SK-N-SH (cell line): Measurements from ENCODE around the gene ABCD1. TPM values are rescaled to one million over a fixed set of nuclear protein-coding genes. Genes with fewer than 3 reads are reported as not detected.

Source experiments
- CTCF ChIA-PET: fragments of 300-600, 350-600 bp; formaldehyde crosslinking; extraction: SDS; loops from one replicate; lab custom pipeline; 2021; lab: Yijun Ruan, JAX
- POLR2A ChIA-PET: fragments of 350-600 bp; sonication (Branson Sonifier 250); formaldehyde crosslinking; extraction: SDS; loops from one replicate; lab custom pipeline; 2020; ENCODE audit warnings: antibody characterized with exemption, inconsistent platforms; lab: Yijun Ruan, JAX
- DNase-seq: peaks from one replicate; pipeline ENCODE4 v3.0.0; 2012
- H2AFZ ChIP-seq: fragments of 200-600 bp; sonication (generic); 2 replicates; pipeline ENCODE4 v1.8.1; 2016; ENCODE audit warnings: antibody characterized with exemption, mild to moderate bottlenecking, low read depth
- H3F3A ChIP-seq: fragments of 200-600 bp; sonication (generic); replicated peaks from 2 replicates; pipeline ENCODE3; 2016; ENCODE audit warnings: antibody characterized with exemption, mild to moderate bottlenecking; ENCODE audit not compliant: insufficient read depth
- H3K27ac ChIP-seq, 2 experiments: fragments of 200-500 bp in 1 of 2; fragments of 200-600 bp in 1 of 2; sonication (Bioruptor generic) in 1 of 2; sonication (generic), shearing (Covaris generic) in 1 of 2; 2 replicates each; pipeline versions ENCODE4 v1.5.1 to v1.6.1; 2014 to 2016; ENCODE audit warnings: low read depth in 2 of 2, inconsistent platforms in 1 of 2, low read length in 1 of 2, mild to moderate bottlenecking in 1 of 2, mixed read lengths in 1 of 2
- H3K27me3 ChIP-seq: fragments of 200-600 bp; sonication (generic), shearing (Covaris generic); 2 replicates; pipeline ENCODE4 v1.6.1; 2016; ENCODE audit warnings: mixed run types; ENCODE audit not compliant: insufficient read depth
- H3K36me3 ChIP-seq, 2 experiments: fragments of 200-500 bp in 1 of 2; fragments of 200-600 bp in 1 of 2; sonication (Bioruptor generic) in 1 of 2; sonication (generic) in 1 of 2; replicated peaks in 1 of 2; 2 replicates each; pipeline versions ENCODE3 to v1.5.1; 2014 to 2016; ENCODE audit warnings: low read length in 1 of 2, mild to moderate bottlenecking in 1 of 2; ENCODE audit not compliant: insufficient read depth in 2 of 2, control insufficient read depth in 1 of 2
- H3K4me1 ChIP-seq, 2 experiments: fragments of 200-500 bp in 1 of 2; fragments of 200-600 bp in 1 of 2; sonication (Bioruptor generic) in 1 of 2; sonication (generic), shearing (Covaris generic) in 1 of 2; 2 replicates each; pipeline versions ENCODE4 v1.5.1 to v1.6.1; 2014 to 2016; ENCODE audit warnings: low read depth in 1 of 2, low read length in 1 of 2, mixed run types in 1 of 2; ENCODE audit not compliant: insufficient read depth in 2 of 2, control insufficient read depth in 1 of 2
- H3K4me2 ChIP-seq: fragments of 200-600 bp; sonication (generic), shearing (Covaris generic); 2 replicates; pipeline ENCODE4 v1.6.1; 2017; ENCODE audit warnings: mixed run types
- H3K4me3 ChIP-seq, 2 experiments: fragments of 200-500 bp in 1 of 2; fragments of 200-600 bp in 1 of 2; sonication (Bioruptor generic) in 1 of 2; sonication (generic), shearing (Covaris generic) in 1 of 2; 2 replicates each; pipeline versions ENCODE4 v1.5.1 to v1.8.1; 2014 to 2016; ENCODE audit warnings: low read depth in 2 of 2, inconsistent platforms in 1 of 2, low read length in 1 of 2, mild to moderate bottlenecking in 1 of 2, mixed read lengths in 1 of 2, moderate library complexity in 1 of 2
- H3K79me2 ChIP-seq: fragments of 200-600 bp; sonication (generic); 2 replicates; pipeline ENCODE4 v1.8.1; 2017; ENCODE audit warnings: mild to moderate bottlenecking; ENCODE audit not compliant: insufficient read depth
- H3K9ac ChIP-seq: fragments of 200-600 bp; sonication (generic); 2 replicates; pipeline ENCODE4 v1.6.1; 2017; ENCODE audit warnings: mixed run types
- H3K9me2 ChIP-seq: fragments of 200-600 bp; sonication (generic); 2 replicates; pipeline ENCODE4 v1.6.1; 2017; ENCODE audit warnings: mixed run types
- H3K9me3 ChIP-seq: fragments of 200-600 bp; sonication (generic); 2 replicates; pipeline ENCODE4 v1.6.1; 2017; ENCODE audit warnings: mixed run types, mild to moderate bottlenecking, moderate library complexity
- H4K20me1 ChIP-seq: fragments of 200-600 bp; sonication (generic); 2 replicates; pipeline ENCODE4 v1.6.1; 2017; ENCODE audit warnings: mild to moderate bottlenecking, mixed run types; ENCODE audit not compliant: insufficient read depth
- ELF1 ChIP-seq: IDR thresholded peaks from 2 replicates; pipeline ENCODE4 v1.4.0; 2012
- EZH2phosphoT487 ChIP-seq: fragments of 200-600 bp; sonication (generic); IDR thresholded peaks from 2 replicates; pipeline ENCODE4 v1.6.1; 2017; ENCODE audit warnings: low read depth, mixed run types, mild to moderate bottlenecking, antibody characterized with exemption, moderate library complexity, borderline replicate concordance
- FOSL2 ChIP-seq: IDR thresholded peaks from 2 replicates; pipeline ENCODE4 v1.4.0; 2012; ENCODE audit warnings: low read depth, mild to moderate bottlenecking, moderate library complexity, borderline replicate concordance
- IRF3 ChIP-seq: fragments of 150-350 bp; IDR thresholded peaks from 2 replicates; pipeline ENCODE4 v1.6.1; 2016; ENCODE audit warnings: mild to moderate bottlenecking, low read depth, low read length
- MXI1 ChIP-seq: IDR thresholded peaks from 2 replicates; pipeline ENCODE4 v1.6.1; 2012; ENCODE audit warnings: mild to moderate bottlenecking, low read depth, low read length, improper control_type of control experiment
- NRF1 ChIP-seq: IDR thresholded peaks from 2 replicates; pipeline ENCODE4 v1.6.1; 2012; ENCODE audit warnings: low read depth, mild to moderate bottlenecking, low read length
- PBX3 ChIP-seq: IDR thresholded peaks from 2 replicates; pipeline ENCODE4; 2012
- RFX5 ChIP-seq: IDR thresholded peaks from 2 replicates; pipeline ENCODE4 v1.6.1; 2012; ENCODE audit warnings: mild to moderate bottlenecking, improper control_type of control experiment, low read length
- RXRA ChIP-seq: IDR thresholded peaks from 2 replicates; pipeline ENCODE4 v1.4.0; 2012; ENCODE audit warnings: low read depth, mild to moderate bottlenecking, borderline replicate concordance
- SIN3A ChIP-seq: IDR thresholded peaks from 2 replicates; pipeline ENCODE4 v1.6.1; 2012; ENCODE audit warnings: low read depth, mild to moderate bottlenecking, low read length, moderate library complexity, borderline replicate concordance
- SMC3 ChIP-seq: IDR thresholded peaks from 2 replicates; pipeline ENCODE4 v1.6.1; 2012; ENCODE audit warnings: low read depth, low read length, improper control_type of control experiment
- YY1 ChIP-seq: IDR thresholded peaks from 2 replicates; pipeline ENCODE4 v1.4.0; 2012; ENCODE audit warnings: low read depth, mild to moderate bottlenecking
- WGBS: methylation state at CpG from one replicate; pipeline ENCODE4 v1.1.6; 2017; ENCODE audit warnings: low lambda C conversion rate; 5-methylcytosine and 5-hydroxymethylcytosine counted together
- polyA plus RNA-seq, 3 experiments: library from polyadenylated mRNA; depleted of rRNA; stranded (reverse); fragments of >200 nt; gene quantifications; 2 replicates each; pipeline ENCODE4 v1.2.3, GENCODE V29; 2012
- TF ChIP-seq, protein P1 (sequence below): fragments of 200-600 bp; sonication (generic); IDR thresholded peaks from 2 replicates; pipeline ENCODE4 v1.6.1; 2017; ENCODE audit warnings: antibody characterized with exemption, mild to moderate bottlenecking, moderate library complexity

ABCD1 gene
- polyA plus RNA-seq, 1 of the 3 experiments (the other 2 are of a cell fraction): 7.9 TPM

- POLR2A ChIA-PET: no interaction called here
- no peak overlapping the region for H3K4me3 ChIP-seq
- no peaks in the 10 kb centered on the region; the same call in 1 of the 2 replicates for H3K27me3 ChIP-seq
- H3K36me3 ChIP-seq: peaks cover 13 to 33% of the 10 kb centered on the region in 2 experiments
- H2AFZ ChIP-seq: no peak overlapping the region
- 64% methylated on average over 9 of the region's 9 CpGs for WGBS
- DNase-seq: no peak
- peaks cover 49% of the 10 kb centered on the region for H3K79me2 ChIP-seq
- peaks cover 23% of the 10 kb centered on the region for H4K20me1 ChIP-seq
- H3K4me2 ChIP-seq: no peak overlapping the region
- H3K27ac ChIP-seq: no peak overlapping the region
- CTCF ChIA-PET: no interaction called here
- H3K9ac ChIP-seq: no peak overlapping the region
- 0 out of 4 replicates have a peak, but pooled peaks cover 0 to 2% of the 10 kb centered on the region in 2 experiments for H3K4me1 ChIP-seq
- no peaks in the 10 kb centered on the region for H3F3A ChIP-seq
- TF ChIP-seq SMC3: no peak
- H3K9me3 ChIP-seq: no peaks in the 10 kb centered on the region
- H3K9me2 ChIP-seq: no peaks in the 10 kb centered on the region
These were observed 7.2 kb upstream of the ABCD1 start for GRCh38 chrX:153717445-153717844.

- no peaks in the 10 kb centered on the region for H3K9me3 ChIP-seq
These were observed 5.4 kb upstream of the ABCD1 start for GRCh38 chrX:153719238-153719637.

More at GRCh38 chrX:153719238-153719637, 5.4 kb upstream of the ABCD1 start:
- peaks cover 33% of the 10 kb centered on the region for H4K20me1 ChIP-seq
- WGBS: 50% methylated on average over 1 of the region's 2 CpGs
- peaks cover 0 to 7% of the 10 kb centered on the region in 2 experiments; a peak in 1 of 4 replicates for H3K4me1 ChIP-seq
- POLR2A ChIA-PET: no interaction called here
- TF ChIP-seq, protein P1, sequence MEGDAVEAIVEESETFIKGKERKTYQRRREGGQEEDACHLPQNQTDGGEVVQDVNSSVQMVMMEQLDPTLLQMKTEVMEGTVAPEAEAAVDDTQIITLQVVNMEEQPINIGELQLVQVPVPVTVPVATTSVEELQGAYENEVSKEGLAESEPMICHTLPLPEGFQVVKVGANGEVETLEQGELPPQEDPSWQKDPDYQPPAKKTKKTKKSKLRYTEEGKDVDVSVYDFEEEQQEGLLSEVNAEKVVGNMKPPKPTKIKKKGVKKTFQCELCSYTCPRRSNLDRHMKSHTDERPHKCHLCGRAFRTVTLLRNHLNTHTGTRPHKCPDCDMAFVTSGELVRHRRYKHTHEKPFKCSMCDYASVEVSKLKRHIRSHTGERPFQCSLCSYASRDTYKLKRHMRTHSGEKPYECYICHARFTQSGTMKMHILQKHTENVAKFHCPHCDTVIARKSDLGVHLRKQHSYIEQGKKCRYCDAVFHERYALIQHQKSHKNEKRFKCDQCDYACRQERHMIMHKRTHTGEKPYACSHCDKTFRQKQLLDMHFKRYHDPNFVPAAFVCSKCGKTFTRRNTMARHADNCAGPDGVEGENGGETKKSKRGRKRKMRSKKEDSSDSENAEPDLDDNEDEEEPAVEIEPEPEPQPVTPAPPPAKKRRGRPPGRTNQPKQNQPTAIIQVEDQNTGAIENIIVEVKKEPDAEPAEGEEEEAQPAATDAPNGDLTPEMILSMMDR: no peak
- TF ChIP-seq FOSL2 (no peak), PBX3 (no peak), IRF3 (no peak), RXRA (no peak), NRF1 (no peak), YY1 (no peak), MXI1 (no peak), RFX5 (no peak), SIN3A (no peak), EZH2phosphoT487 (no peak), ELF1 (no peak)
- TF ChIP-seq, all 33 proteins: peak for 0
- no peak overlapping the region for H2AFZ ChIP-seq
- H3K79me2 ChIP-seq: peaks cover 59% of the 10 kb centered on the region
- DNase-seq: no peak
- H3K27me3 ChIP-seq: no peaks in the 10 kb centered on the region; the same call in 1 of the 2 replicates
- peaks cover 11 to 35% of the 10 kb centered on the region in 2 experiments for H3K36me3 ChIP-seq
- H3K27ac ChIP-seq: no peak overlapping the region
- H3F3A ChIP-seq: no peaks in the 10 kb centered on the region
- CTCF ChIA-PET: interaction anchor here (0.8 to 1.1 kb wide), 3 partner anchors 12 to 165 kb away, joined by 3 to 5 read pairs (median 5); no protein-coding TSS in a partner anchor
- H3K4me2 ChIP-seq: no peak overlapping the region
- H3K9me2 ChIP-seq: no peaks in the 10 kb centered on the region
- no peak overlapping the region for H3K4me3 ChIP-seq
- H3K9ac ChIP-seq: no peak overlapping the region
